Gastroesophageal sphincter (tissue), 3 donors: ENCODE measurements around the gene CDKAL1.

Source experiments
- CTCF ChIP-seq, 4 experiments: fragments of 200-600 bp in 2 of 4; fragments of 450-650 bp in 2 of 4; sonication (generic) in 1 of 4; IDR thresholded peaks; one replicate each; pipeline ENCODE4 v1.5.1; 2017 to 2019; ENCODE audit warnings: antibody characterized with exemption in 4 of 4, mild to moderate bottlenecking in 2 of 4, moderate library complexity in 2 of 4
- EP300 ChIP-seq: sonication (generic); formaldehyde crosslinking; IDR thresholded peaks from one replicate; pipeline ENCODE4 v1.6.1; 2017; ENCODE audit warnings: antibody characterized with exemption, mild to moderate bottlenecking
- POLR2A ChIP-seq, 2 donors: fragments of 450-650 bp; IDR thresholded peaks; one replicate each; pipeline ENCODE4 v1.6.1; 2017; ENCODE audit warnings: antibody characterized with exemption in 2 of 2, mild to moderate bottlenecking in 2 of 2, moderate library complexity in 1 of 2
- POLR2AphosphoS5 ChIP-seq: sonication (generic); formaldehyde crosslinking; IDR thresholded peaks from one replicate; pipeline ENCODE4 v1.6.1; 2017; ENCODE audit warnings: antibody characterized with exemption

- no peak for TF ChIP-seq POLR2AphosphoS5
- TF ChIP-seq POLR2A (IDR thresholded peaks at IDR 0.05), result no peak
- TF ChIP-seq CTCF (IDR thresholded peaks at IDR 0.05), result no peak
- TF ChIP-seq EP300, result no peak
These were observed 420.9 kb downstream of the CDKAL1 start for GRCh38 chr6:20955131-20955530.
